ENCODE measurements around the gene DUSP10. TPM values are rescaled to one million over a fixed set of nuclear protein-coding genes. Genes with fewer than 3 reads are reported as not detected.

The DUSP10 gene
- total RNA-seq, 2 donors from 2014 or later: 6.5 to 11.7 TPM

GRCh38 chr1:221735999-221736398 is 5.9 kb downstream of the DUSP10 start:
- peak overlapping the region; percentile 12 for H3K9ac ChIP-seq (ENCODE audit: extremely low read depth, low read length, poor library complexity, severe bottlenecking)
- 88 to 100% methylated on average over 1 to 2 of the region's 2 CpGs for WGBS, 2 experiments (ENCODE audit: insufficient coverage in 1 of 2, insufficient read length in 1 of 2)
- H3K4me1 ChIP-seq (ENCODE audit: control insufficient read depth, insufficient read depth, low read length): peaks cover 7% of the 10 kb centered on the region
- peaks cover 2% of the 10 kb centered on the region for H3K27me3 Mint-ChIP-seq (ENCODE audit: insufficient read depth)
- peaks cover 44% of the 10 kb centered on the region for H3K36me3 Mint-ChIP-seq (ENCODE audit: low read depth)
- no peaks in the 10 kb centered on the region for H3K27me3 ChIP-seq (ENCODE audit: control insufficient read depth, insufficient read depth, low read length, poor library complexity, severe bottlenecking)
- H3K27ac ChIP-seq (ENCODE audit: low read depth, low read length): no peak overlapping the region
- no peaks in the 10 kb centered on the region for H3K9me3 Mint-ChIP-seq
- H3K9me3 ChIP-seq (ENCODE audit: control insufficient read depth, low read length): no peaks in the 10 kb centered on the region
- H3K4me3 ChIP-seq (ENCODE audit: low read length): peak overlapping the region; percentile 100
- TF ChIP-seq, protein P1, sequence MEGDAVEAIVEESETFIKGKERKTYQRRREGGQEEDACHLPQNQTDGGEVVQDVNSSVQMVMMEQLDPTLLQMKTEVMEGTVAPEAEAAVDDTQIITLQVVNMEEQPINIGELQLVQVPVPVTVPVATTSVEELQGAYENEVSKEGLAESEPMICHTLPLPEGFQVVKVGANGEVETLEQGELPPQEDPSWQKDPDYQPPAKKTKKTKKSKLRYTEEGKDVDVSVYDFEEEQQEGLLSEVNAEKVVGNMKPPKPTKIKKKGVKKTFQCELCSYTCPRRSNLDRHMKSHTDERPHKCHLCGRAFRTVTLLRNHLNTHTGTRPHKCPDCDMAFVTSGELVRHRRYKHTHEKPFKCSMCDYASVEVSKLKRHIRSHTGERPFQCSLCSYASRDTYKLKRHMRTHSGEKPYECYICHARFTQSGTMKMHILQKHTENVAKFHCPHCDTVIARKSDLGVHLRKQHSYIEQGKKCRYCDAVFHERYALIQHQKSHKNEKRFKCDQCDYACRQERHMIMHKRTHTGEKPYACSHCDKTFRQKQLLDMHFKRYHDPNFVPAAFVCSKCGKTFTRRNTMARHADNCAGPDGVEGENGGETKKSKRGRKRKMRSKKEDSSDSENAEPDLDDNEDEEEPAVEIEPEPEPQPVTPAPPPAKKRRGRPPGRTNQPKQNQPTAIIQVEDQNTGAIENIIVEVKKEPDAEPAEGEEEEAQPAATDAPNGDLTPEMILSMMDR (conservative IDR thresholded peaks at IDR 0.05): no peak
- H3K36me3 ChIP-seq (ENCODE audit: control insufficient read depth, insufficient read depth, low read length): peaks cover 80% of the 10 kb centered on the region
- no peak for DNase-seq
- H3K4me3 Mint-ChIP-seq: no peak overlapping the region
- H3K27ac Mint-ChIP-seq: no peak overlapping the region
- peaks cover 17% of the 10 kb centered on the region for H3K4me1 Mint-ChIP-seq

GRCh38 chr1:221734187-221734586 is 7.7 kb downstream of the DUSP10 start:
- Histone ChIP-seq H3K36me3 (ENCODE audit: control insufficient read depth, insufficient read depth, low read length) (peaks cover 79% of the 10 kb centered on the region), H3K27ac (ENCODE audit: low read depth, low read length) (no peak overlapping the region), H3K4me1 (ENCODE audit: control insufficient read depth, insufficient read depth, low read length) (peaks cover 6% of the 10 kb centered on the region), H3K4me3 (ENCODE audit: low read length) (peak overlapping the region; percentile 36), H3K27me3 (ENCODE audit: control insufficient read depth, insufficient read depth, low read length, poor library complexity, severe bottlenecking) (no peaks in the 10 kb centered on the region), H3K9me3 (ENCODE audit: control insufficient read depth, low read length) (no peaks in the 10 kb centered on the region), H3K9ac (ENCODE audit: extremely low read depth, low read length, poor library complexity, severe bottlenecking) (no peak overlapping the region)
- Mint-ChIP-seq H3K27me3 (ENCODE audit: insufficient read depth) (no peaks in the 10 kb centered on the region), H3K36me3 (ENCODE audit: low read depth) (peaks cover 38% of the 10 kb centered on the region), H3K9me3 (no peaks in the 10 kb centered on the region), H3K4me1 (peaks cover 17% of the 10 kb centered on the region), H3K27ac (no peak overlapping the region), H3K4me3 (no peak overlapping the region)
- TF ChIP-seq, protein P1 (conservative IDR thresholded peaks at IDR 0.05): no peak
- DNase-seq: no peak

- no peaks in the 10 kb centered on the region for H3K27me3 ChIP-seq (ENCODE audit: control insufficient read depth, insufficient read depth, low read length, poor library complexity, severe bottlenecking)
- no peak overlapping the region for H3K9ac ChIP-seq (ENCODE audit: extremely low read depth, low read length, poor library complexity, severe bottlenecking)
- H3K4me3 ChIP-seq (ENCODE audit: low read length): peak overlapping the region; percentile 28
- Mint-ChIP-seq H3K27ac (no peak overlapping the region), H3K36me3 (ENCODE audit: low read depth) (peaks cover 19% of the 10 kb centered on the region), H3K9me3 (no peaks in the 10 kb centered on the region), H3K4me1 (peaks cover 18% of the 10 kb centered on the region), H3K27me3 (ENCODE audit: insufficient read depth) (no peaks in the 10 kb centered on the region), H3K4me3 (no peak overlapping the region)
- peaks cover 10% of the 10 kb centered on the region for H3K4me1 ChIP-seq (ENCODE audit: control insufficient read depth, insufficient read depth, low read length)
- DNase-seq: no peak
- peaks cover 78% of the 10 kb centered on the region for H3K36me3 ChIP-seq (ENCODE audit: control insufficient read depth, insufficient read depth, low read length)
- peaks cover 4% of the 10 kb centered on the region for H3K9me3 ChIP-seq (ENCODE audit: control insufficient read depth, low read length)
- no peak overlapping the region for H3K27ac ChIP-seq (ENCODE audit: low read depth, low read length)
- TF ChIP-seq, protein P1 (conservative IDR thresholded peaks at IDR 0.05): no peak
Measured at GRCh38 chr1:221732052-221732451, 9.8 kb downstream of the DUSP10 start.
